Ectodermal cell (in vitro differentiated cells): Measurements from ENCODE around the gene NUP188.
"Not testable (repeated sequence)": the region's sequence is repeated elsewhere in the genome, so short reads cannot be mapped to it uniquely, and the experiment has no call there.

Source experiments
- H3K27ac ChIP-seq: 2 replicates; pipeline ENCODE4 v1.7.0; 2013; ENCODE audit warnings: mild to moderate bottlenecking, low read depth, low read length; ENCODE audit not compliant: insufficient read depth, poor library complexity, severe bottlenecking
- H3K27me3 ChIP-seq: 2 replicates; pipeline ENCODE4 v1.7.0; 2013; ENCODE audit warnings: mild to moderate bottlenecking, low read length; ENCODE audit not compliant: insufficient read depth, control insufficient read depth, poor library complexity, severe bottlenecking
- H3K36me3 ChIP-seq: one replicate; pipeline ENCODE4 v1.7.0; 2013; ENCODE audit warnings: low read length; ENCODE audit not compliant: control insufficient read depth, insufficient read depth
- H3K4me1 ChIP-seq: one replicate; pipeline ENCODE4 v1.7.0; 2013; ENCODE audit warnings: low read length; ENCODE audit not compliant: control insufficient read depth, insufficient read depth
- H3K4me3 ChIP-seq: 2 replicates; pipeline ENCODE4 v1.7.0; 2013; ENCODE audit warnings: low read depth, low read length, control low read depth; ENCODE audit not compliant: insufficient read depth
- H3K9me3 ChIP-seq: 2 replicates; pipeline ENCODE4 v1.7.0; 2013; ENCODE audit warnings: mild to moderate bottlenecking, low read length, moderate library complexity; ENCODE audit not compliant: control insufficient read depth
- WGBS, 2 experiments: methylation state at CpG; one replicate each; pipeline ENCODE4 v1.1.7; 2013; ENCODE audit warnings: missing lambda C conversion rate in 2 of 2; 5-methylcytosine and 5-hydroxymethylcytosine counted together

The NUP188 gene

GRCh38 chr9:128946571-128947276, 775 bp upstream of the NUP188 start:
- Histone ChIP-seq H3K4me1 (no peaks in the 10 kb centered on the region), H3K9me3 (no peaks in the 10 kb centered on the region), H3K27me3 (no peaks in the 10 kb centered on the region), H3K36me3 (no peaks in the 10 kb centered on the region), H3K27ac (no peak overlapping the region), H3K4me3 (peak overlapping the region; percentile 91)
- WGBS, 2 experiments: 41% methylated on average over 30 of the region's 30 CpGs

GRCh38 chr9:128947277-128947526, 297 bp upstream of the NUP188 start:
- no peak overlapping the region for H3K27ac ChIP-seq
- no peaks in the 10 kb centered on the region for H3K9me3 ChIP-seq
- peak overlapping the region; percentile 91 for H3K4me3 ChIP-seq
- no peaks in the 10 kb centered on the region for H3K36me3 ChIP-seq
- no peaks in the 10 kb centered on the region for H3K27me3 ChIP-seq
- WGBS, 2 experiments: 0% methylated on average over 20 of the region's 20 CpGs
- H3K4me1 ChIP-seq: no peaks in the 10 kb centered on the region

GRCh38 chr9:128961403-128961802, 13.9 kb downstream of the NUP188 start:
- WGBS, 2 experiments: 99% methylated on average over 7 to 9 of the region's 9 CpGs
- H3K27me3 ChIP-seq, H3K4me1 ChIP-seq, H3K9me3 ChIP-seq, H3K4me3 ChIP-seq, H3K27ac ChIP-seq: not testable (repeated sequence)
- H3K36me3 ChIP-seq: peaks cover 44% of the 10 kb centered on the region

- Histone ChIP-seq H3K4me1 (no peaks in the 10 kb centered on the region), H3K36me3 (peaks cover 37% of the 10 kb centered on the region)
- 94 to 97% methylated on average over 5 of the region's 5 CpGs for WGBS, 2 experiments
These were observed 22.0 kb downstream of the NUP188 start for GRCh38 chr9:128969491-128969890.

GRCh38 chr9:128972956-128973355, 25.5 kb downstream of the NUP188 start:
- H3K27me3 ChIP-seq: no peaks in the 10 kb centered on the region
- H3K4me1 ChIP-seq: no peaks in the 10 kb centered on the region
- WGBS, 2 experiments: 97 to 98% methylated on average over 4 of the region's 4 CpGs
- no peak overlapping the region for H3K4me3 ChIP-seq
- peaks cover 50% of the 10 kb centered on the region for H3K36me3 ChIP-seq
- H3K27ac ChIP-seq: no peak overlapping the region
- no peaks in the 10 kb centered on the region for H3K9me3 ChIP-seq

More at GRCh38 chr9:128969491-128969890, 22.0 kb downstream of the NUP188 start:
- Histone ChIP-seq H3K4me3 (no peak overlapping the region), H3K27me3 (no peaks in the 10 kb centered on the region), H3K27ac (no peak overlapping the region), H3K9me3 (no peaks in the 10 kb centered on the region)

- 96% methylated on average over 3 of the region's 3 CpGs for WGBS, 2 experiments
- Histone ChIP-seq H3K36me3 (peaks cover 66% of the 10 kb centered on the region), H3K4me3 (no peak overlapping the region), H3K4me1 (no peaks in the 10 kb centered on the region), H3K27me3 (no peaks in the 10 kb centered on the region), H3K9me3 (no peaks in the 10 kb centered on the region), H3K27ac (no peak overlapping the region)
These were observed 31.6 kb downstream of the NUP188 start for GRCh38 chr9:128979111-128979510.

GRCh38 chr9:128983536-128983935, 36.0 kb downstream of the NUP188 start:
- peaks cover 84% of the 10 kb centered on the region for H3K36me3 ChIP-seq
- no peak overlapping the region for H3K27ac ChIP-seq
- no peaks in the 10 kb centered on the region for H3K4me1 ChIP-seq
- no peaks in the 10 kb centered on the region for H3K27me3 ChIP-seq
- H3K9me3 ChIP-seq: no peaks in the 10 kb centered on the region
- WGBS, 2 experiments: 96 to 97% methylated on average over 7 to 8 of the region's 8 CpGs
- H3K4me3 ChIP-seq: no peak overlapping the region

- H3K27me3 ChIP-seq: no peaks in the 10 kb centered on the region
- H3K4me1 ChIP-seq: no peaks in the 10 kb centered on the region
- no peaks in the 10 kb centered on the region for H3K9me3 ChIP-seq
- no peak overlapping the region for H3K27ac ChIP-seq
- WGBS, 2 experiments: 94 to 96% methylated on average over 5 of the region's 5 CpGs
- H3K4me3 ChIP-seq: no peak overlapping the region
- H3K36me3 ChIP-seq: peaks cover 72% of the 10 kb centered on the region
These were observed 39.2 kb downstream of the NUP188 start for GRCh38 chr9:128986671-128987070.

GRCh38 chr9:128987805-128988204, 40.3 kb downstream of the NUP188 start:
- no peak overlapping the region for H3K27ac ChIP-seq
- H3K9me3 ChIP-seq: no peaks in the 10 kb centered on the region
- H3K4me1 ChIP-seq: no peaks in the 10 kb centered on the region
- 95 to 96% methylated on average over 5 of the region's 5 CpGs for WGBS, 2 experiments
- H3K4me3 ChIP-seq: no peak overlapping the region
- H3K36me3 ChIP-seq: peaks cover 64% of the 10 kb centered on the region
- H3K27me3 ChIP-seq: no peaks in the 10 kb centered on the region

- H3K27ac ChIP-seq: no peak overlapping the region
- H3K9me3 ChIP-seq: no peaks in the 10 kb centered on the region
- H3K4me3 ChIP-seq: no peak overlapping the region
- peaks cover 65% of the 10 kb centered on the region for H3K36me3 ChIP-seq
- no peaks in the 10 kb centered on the region for H3K27me3 ChIP-seq
- no peaks in the 10 kb centered on the region for H3K4me1 ChIP-seq
- WGBS, 2 experiments: 93% methylated on average over 7 of the region's 7 CpGs
These were observed 45.5 kb downstream of the NUP188 start for GRCh38 chr9:128992995-128993394.

GRCh38 chr9:128995791-128996190, 48.3 kb downstream of the NUP188 start:
- Histone ChIP-seq H3K36me3 (peaks cover 70% of the 10 kb centered on the region), H3K4me3 (no peak overlapping the region)
- WGBS, 2 experiments: 94 to 96% methylated on average over 5 of the region's 5 CpGs

More at GRCh38 chr9:128995791-128996190, 48.3 kb downstream of the NUP188 start:
- H3K27ac ChIP-seq: no peak overlapping the region
- H3K27me3 ChIP-seq: no peaks in the 10 kb centered on the region
- no peaks in the 10 kb centered on the region for H3K9me3 ChIP-seq
- H3K4me1 ChIP-seq: no peaks in the 10 kb centered on the region
